Prostate gland (tissue), 2 donors: ENCODE results near the gene UBAC2. TPM values are rescaled to one million over a fixed set of nuclear protein-coding genes. Genes with fewer than 3 reads are reported as not detected.

Experiments used
- DNase-seq: peaks from one replicate; pipeline ENCODE4 v3.0.0-alpha.2; 2019; ENCODE audit warnings: low spot score
- H3K27ac ChIP-seq, 2 donors: fragments of 200-600 bp; sonication (generic); 2 replicates each; pipeline ENCODE4 v1.5.1; 2017 to 2019
- H3K27me3 ChIP-seq: fragments of 200-600 bp; sonication (generic); replicated peaks from 2 replicates; pipeline ENCODE4 v1.5.1; 2019; ENCODE audit not compliant: insufficient read depth
- H3K36me3 ChIP-seq, 2 donors: fragments of 200-600 bp; sonication (generic); 1 replicate in 1 of 2; 2 replicates in 1 of 2; pipeline versions ENCODE4 v1.5.1 to v1.8.1; 2017 to 2019
- H3K4me1 ChIP-seq: fragments of 200-600 bp; sonication (generic); replicated peaks from 2 replicates; pipeline ENCODE4 v1.5.1; 2019
- H3K4me3 ChIP-seq, 2 donors: fragments of 200-600 bp; sonication (generic); 2 replicates each; pipeline ENCODE4 v1.5.1; 2017 to 2019
- H3K9me3 ChIP-seq: fragments of 200-600 bp; sonication (generic); 2 replicates; pipeline ENCODE4 v1.5.1; 2017
- POLR2A ChIP-seq: fragments of 450-650 bp; IDR thresholded peaks from one replicate; pipeline ENCODE4 v1.6.1; 2016; ENCODE audit warnings: antibody characterized with exemption, mild to moderate bottlenecking
- POLR2AphosphoS5 ChIP-seq: sonication (generic); formaldehyde crosslinking; IDR thresholded peaks from one replicate; pipeline ENCODE4 v1.6.1; 2017; ENCODE audit warnings: antibody characterized with exemption
- WGBS: methylation state at CpG from one replicate; pipeline ENCODE4 v1.1.5; 2018; 5-methylcytosine and 5-hydroxymethylcytosine counted together
- intact Hi-C: fragments of 100-400 bp; cut with DNase I; formaldehyde crosslinking; loops from one replicate; pipeline ENCODE4 v1.14.2; 2022
- total RNA-seq, 2 donors: library from RNA; depleted of rRNA; stranded (reverse); fragments of >200 nt; gene quantifications; one replicate each; pipeline ENCODE4 v1.1.0, GENCODE V29; 2016
- TF ChIP-seq, protein P1 (sequence below), 4 experiments: fragments of 200-600 bp in 2 of 4; fragments of 450-650 bp in 2 of 4; sonication (generic) in 2 of 4; IDR thresholded peaks; 1 replicate in 3 of 4; 2 replicates in 1 of 4; pipeline ENCODE4 v1.5.1; 2016 to 2019; ENCODE audit warnings: antibody characterized with exemption in 4 of 4, mild to moderate bottlenecking in 2 of 4, moderate library complexity in 2 of 4

UBAC2 gene
- total RNA-seq, 2 donors from 2014 or later, result 60.7 to 86.9 TPM

DNA sequence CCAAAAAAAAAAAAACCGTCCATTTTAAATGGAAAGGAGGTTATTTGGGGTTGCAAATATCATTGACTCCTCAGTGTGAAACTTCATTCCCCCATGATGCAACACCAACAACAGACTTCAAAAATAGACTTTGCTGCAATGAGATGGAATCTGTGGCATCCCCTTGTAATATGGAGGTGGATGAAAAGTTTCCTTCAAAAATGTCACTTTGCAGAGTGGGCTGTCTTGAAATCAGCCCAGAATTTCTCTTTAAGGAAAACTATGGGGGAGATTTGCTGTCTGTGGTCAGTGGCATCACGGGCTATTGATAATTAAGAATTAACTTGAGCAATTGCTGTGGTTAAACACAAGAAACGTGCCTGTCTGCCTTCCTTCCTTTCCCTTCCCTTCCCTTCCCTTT lies 56.1 kb downstream of the UBAC2 start:
- WGBS, result 87% methylated on average over 3 of the region's 3 CpGs
- Histone ChIP-seq H3K27ac (no peak overlapping the region), H3K27me3 (no peaks in the 10 kb centered on the region), H3K4me3 (no peak overlapping the region), H3K4me1 (no peaks in the 10 kb centered on the region), H3K36me3 (no peaks in the 10 kb centered on the region), H3K9me3 (no peaks in the 10 kb centered on the region)
- TF ChIP-seq POLR2AphosphoS5, result no peak
- TF ChIP-seq POLR2A, result no peak
- TF ChIP-seq, protein P1, sequence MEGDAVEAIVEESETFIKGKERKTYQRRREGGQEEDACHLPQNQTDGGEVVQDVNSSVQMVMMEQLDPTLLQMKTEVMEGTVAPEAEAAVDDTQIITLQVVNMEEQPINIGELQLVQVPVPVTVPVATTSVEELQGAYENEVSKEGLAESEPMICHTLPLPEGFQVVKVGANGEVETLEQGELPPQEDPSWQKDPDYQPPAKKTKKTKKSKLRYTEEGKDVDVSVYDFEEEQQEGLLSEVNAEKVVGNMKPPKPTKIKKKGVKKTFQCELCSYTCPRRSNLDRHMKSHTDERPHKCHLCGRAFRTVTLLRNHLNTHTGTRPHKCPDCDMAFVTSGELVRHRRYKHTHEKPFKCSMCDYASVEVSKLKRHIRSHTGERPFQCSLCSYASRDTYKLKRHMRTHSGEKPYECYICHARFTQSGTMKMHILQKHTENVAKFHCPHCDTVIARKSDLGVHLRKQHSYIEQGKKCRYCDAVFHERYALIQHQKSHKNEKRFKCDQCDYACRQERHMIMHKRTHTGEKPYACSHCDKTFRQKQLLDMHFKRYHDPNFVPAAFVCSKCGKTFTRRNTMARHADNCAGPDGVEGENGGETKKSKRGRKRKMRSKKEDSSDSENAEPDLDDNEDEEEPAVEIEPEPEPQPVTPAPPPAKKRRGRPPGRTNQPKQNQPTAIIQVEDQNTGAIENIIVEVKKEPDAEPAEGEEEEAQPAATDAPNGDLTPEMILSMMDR (IDR thresholded peaks at IDR 0.05), result no peak
- intact Hi-C loops, result no loop called here
- DNase-seq, result no peak

DNA sequence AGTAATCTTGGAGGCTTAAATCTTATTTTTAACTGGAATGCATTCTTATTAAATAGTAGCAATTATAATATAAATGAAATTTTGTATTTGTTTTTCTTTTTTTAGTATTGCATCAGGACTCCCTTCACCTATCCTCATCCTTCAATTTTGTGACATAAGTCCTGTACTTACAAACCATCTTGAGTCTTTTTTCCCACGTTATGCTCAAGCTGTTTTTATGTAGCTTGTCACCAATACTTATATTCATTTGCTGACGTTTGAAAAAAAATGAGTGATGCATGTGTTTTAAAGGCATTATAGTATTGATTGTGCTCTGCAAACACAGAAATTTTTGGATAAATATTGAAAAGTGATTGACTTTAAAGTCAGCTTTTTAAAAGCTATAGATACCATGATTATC lies 56.6 kb downstream of the UBAC2 start:
- Histone ChIP-seq H3K36me3 (no peaks in the 10 kb centered on the region), H3K27me3 (no peaks in the 10 kb centered on the region), H3K9me3 (no peaks in the 10 kb centered on the region), H3K27ac (no peak overlapping the region), H3K4me1 (no peaks in the 10 kb centered on the region), H3K4me3 (no peak overlapping the region)
- WGBS, result 88% methylated on average over 2 of the region's 2 CpGs
- TF ChIP-seq, protein P1 (IDR thresholded peaks at IDR 0.05), result no peak
- TF ChIP-seq POLR2A, result no peak
- no peak for TF ChIP-seq POLR2AphosphoS5
- intact Hi-C loops, result no loop called here
- no peak for DNase-seq

- H3K4me3 ChIP-seq, result no peak within 1 kb of the TSS
- WGBS, result 88% methylated on average over 4 of the region's 4 CpGs
- TF ChIP-seq POLR2A, result no peak
- no peak for TF ChIP-seq POLR2AphosphoS5
- TF ChIP-seq, protein P1 (IDR thresholded peaks at IDR 0.05), result no peak
- H3K27me3 ChIP-seq, result no peaks in the 10 kb centered on the region
- intact Hi-C loops, result no loop called here
- H3K4me1 ChIP-seq, result no peaks in the 10 kb centered on the region
- no peaks in the 10 kb centered on the region for H3K36me3 ChIP-seq
- no peaks in the 10 kb centered on the region for H3K9me3 ChIP-seq
- no peak within 1 kb of the TSS for H3K27ac ChIP-seq
- DNase-seq, result no peak
Observed at GRCh38 chr13:99258210-99258860, 57.7 kb downstream of the UBAC2 start, which contains the start of gene GPR18. Gene GPR18 (minus strand): TSS chr13:99258379. CDS start chr13:99255872, 2,507 bp downstream.

DNA sequence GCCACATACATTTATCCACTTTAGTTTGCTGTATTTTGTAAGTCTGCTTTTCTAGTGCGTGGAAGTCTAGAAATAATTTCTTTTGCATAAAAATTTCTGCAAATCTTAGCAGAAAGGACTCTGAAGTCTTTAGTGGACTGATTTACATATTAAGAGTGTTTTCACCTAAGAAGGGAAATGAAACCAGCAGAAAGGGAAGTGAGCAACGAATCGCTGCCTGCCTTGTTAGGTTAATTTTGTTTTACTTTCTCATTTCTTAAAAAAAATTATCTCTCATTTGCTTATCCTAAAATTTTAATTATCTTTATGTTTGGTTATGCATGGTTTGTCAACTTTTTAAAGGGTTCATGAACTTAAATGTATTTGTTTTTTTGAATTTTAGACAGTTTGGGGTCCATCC lies 58.3 kb downstream of the UBAC2 start:
- WGBS, result 83% methylated on average over 3 of the region's 3 CpGs
- no peaks in the 10 kb centered on the region for H3K9me3 ChIP-seq
- H3K4me3 ChIP-seq, result no peak overlapping the region
- H3K36me3 ChIP-seq, result no peaks in the 10 kb centered on the region
- TF ChIP-seq POLR2A, result no peak
- TF ChIP-seq, protein P1 (IDR thresholded peaks at IDR 0.05), result no peak
- no peak for TF ChIP-seq POLR2AphosphoS5
- intact Hi-C loops, result no loop called here
- no peak for DNase-seq
- no peaks in the 10 kb centered on the region for H3K4me1 ChIP-seq
- no peaks in the 10 kb centered on the region for H3K27me3 ChIP-seq
- H3K27ac ChIP-seq, result no peak overlapping the region

GRCh38 chr13:99260216-99260615 lies 59.6 kb downstream of the UBAC2 start:
- Histone ChIP-seq H3K36me3 (no peaks in the 10 kb centered on the region), H3K27me3 (no peaks in the 10 kb centered on the region), H3K27ac (no peak overlapping the region), H3K4me1 (no peaks in the 10 kb centered on the region), H3K9me3 (no peaks in the 10 kb centered on the region), H3K4me3 (no peak overlapping the region)
- intact Hi-C loops, result no loop called here
- DNase-seq, result no peak
- 65% methylated on average over 5 of the region's 5 CpGs for WGBS
- TF ChIP-seq POLR2A, result no peak
- TF ChIP-seq, protein P1 (IDR thresholded peaks at IDR 0.05), result no peak
- TF ChIP-seq POLR2AphosphoS5, result no peak
